PFSK-1 (cell line): ENCODE results near the gene SEC31B.

Source experiments
- FOXP2 ChIP-seq: optimal IDR thresholded peaks from 2 replicates; pipeline ENCODE3; 2011; ENCODE audit warnings: borderline replicate concordance, control low read depth, inconsistent platforms; ENCODE audit not compliant: insufficient read depth; ENCODE audit errors: extremely low read length, extremely low read depth
- SIN3A ChIP-seq: IDR thresholded peaks from 2 replicates; pipeline ENCODE4 v1.6.1; 2012; ENCODE audit warnings: mild to moderate bottlenecking, low read length, moderate library complexity, borderline replicate concordance; ENCODE audit not compliant: insufficient read depth
- TAF1 ChIP-seq: IDR thresholded peaks from 2 replicates; pipeline ENCODE4 v1.6.1; 2012; ENCODE audit warnings: low read length, control low read depth, borderline replicate concordance; ENCODE audit not compliant: insufficient read depth
- TF ChIP-seq, protein P1 (sequence below), 2 experiments: IDR thresholded peaks; 2 replicates each; pipeline versions ENCODE4 v1.6.1 to v1.8.0; 2011 to 2012; ENCODE audit warnings: low read depth in 2 of 2, low read length in 2 of 2, control low read depth in 1 of 2, inconsistent platforms in 1 of 2, mild to moderate bottlenecking in 1 of 2, moderate library complexity in 1 of 2; ENCODE audit not compliant: insufficient read depth in 1 of 2

SEC31B gene

DNA sequence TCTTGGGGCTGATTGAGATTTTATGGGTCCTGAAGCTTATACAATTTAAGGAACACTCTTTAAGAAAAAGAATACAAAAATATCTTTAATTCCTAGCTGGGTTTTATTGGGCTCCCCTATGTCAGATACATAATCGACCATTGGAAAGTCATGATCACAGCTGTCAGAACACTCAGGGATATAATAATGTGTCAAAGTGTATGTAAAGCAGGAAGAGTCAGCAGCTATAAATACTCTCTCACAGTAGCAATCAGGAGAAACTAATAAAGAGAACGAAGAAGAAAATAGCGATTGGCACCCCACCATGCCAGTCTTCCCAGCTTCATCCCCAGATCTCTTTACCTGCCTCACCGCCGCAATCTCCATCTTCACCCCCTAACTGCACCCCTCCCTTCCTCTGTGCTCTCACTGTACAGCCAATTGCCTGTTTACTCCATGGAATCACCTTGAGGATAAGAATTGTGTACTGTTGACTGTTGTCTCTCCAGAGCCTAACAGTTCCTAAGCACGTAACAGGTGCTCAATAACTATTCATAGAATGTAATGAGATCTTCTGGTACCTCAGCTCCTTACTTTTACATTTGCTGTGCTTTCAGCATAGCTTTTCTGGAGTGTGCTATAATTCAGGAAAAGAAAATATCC lies 80.9 kb downstream of the SEC31B start:
- TF ChIP-seq TAF1, result no peak
- no peak for TF ChIP-seq FOXP2
- TF ChIP-seq, protein P1, sequence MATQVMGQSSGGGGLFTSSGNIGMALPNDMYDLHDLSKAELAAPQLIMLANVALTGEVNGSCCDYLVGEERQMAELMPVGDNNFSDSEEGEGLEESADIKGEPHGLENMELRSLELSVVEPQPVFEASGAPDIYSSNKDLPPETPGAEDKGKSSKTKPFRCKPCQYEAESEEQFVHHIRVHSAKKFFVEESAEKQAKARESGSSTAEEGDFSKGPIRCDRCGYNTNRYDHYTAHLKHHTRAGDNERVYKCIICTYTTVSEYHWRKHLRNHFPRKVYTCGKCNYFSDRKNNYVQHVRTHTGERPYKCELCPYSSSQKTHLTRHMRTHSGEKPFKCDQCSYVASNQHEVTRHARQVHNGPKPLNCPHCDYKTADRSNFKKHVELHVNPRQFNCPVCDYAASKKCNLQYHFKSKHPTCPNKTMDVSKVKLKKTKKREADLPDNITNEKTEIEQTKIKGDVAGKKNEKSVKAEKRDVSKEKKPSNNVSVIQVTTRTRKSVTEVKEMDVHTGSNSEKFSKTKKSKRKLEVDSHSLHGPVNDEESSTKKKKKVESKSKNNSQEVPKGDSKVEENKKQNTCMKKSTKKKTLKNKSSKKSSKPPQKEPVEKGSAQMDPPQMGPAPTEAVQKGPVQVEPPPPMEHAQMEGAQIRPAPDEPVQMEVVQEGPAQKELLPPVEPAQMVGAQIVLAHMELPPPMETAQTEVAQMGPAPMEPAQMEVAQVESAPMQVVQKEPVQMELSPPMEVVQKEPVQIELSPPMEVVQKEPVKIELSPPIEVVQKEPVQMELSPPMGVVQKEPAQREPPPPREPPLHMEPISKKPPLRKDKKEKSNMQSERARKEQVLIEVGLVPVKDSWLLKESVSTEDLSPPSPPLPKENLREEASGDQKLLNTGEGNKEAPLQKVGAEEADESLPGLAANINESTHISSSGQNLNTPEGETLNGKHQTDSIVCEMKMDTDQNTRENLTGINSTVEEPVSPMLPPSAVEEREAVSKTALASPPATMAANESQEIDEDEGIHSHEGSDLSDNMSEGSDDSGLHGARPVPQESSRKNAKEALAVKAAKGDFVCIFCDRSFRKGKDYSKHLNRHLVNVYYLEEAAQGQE (IDR thresholded peaks at IDR 0.05; ENCODE audit: insufficient read depth in 1 of 2, low read depth in 2 of 2, low read length in 2 of 2), result no peak
- TF ChIP-seq SIN3A, result no peak
